T-helper 2 cell treated with Interferon-gamma antibody and Interleukin-4, amounts not matched to agents 5 μg/mL and 100 μg/mL, for 36 hours (primary cell): ENCODE results near the gene TBC1D5.
"Not testable (repeated sequence)": the region's sequence is repeated elsewhere in the genome, so short reads cannot be mapped to it uniquely, and the experiment has no call there.

Experiments used
- DNase-seq: peaks from one replicate; pipeline ENCODE4 v3.0.0; 2021; ENCODE audit warnings: low spot score
- H3K27ac Mint-ChIP-seq: one replicate; pipeline ENCODE4 v1.8.0; 2021; ENCODE audit warnings: mild to moderate bottlenecking, mixed read lengths
- H3K27me3 Mint-ChIP-seq: one replicate; pipeline ENCODE4 v1.8.0; 2021; ENCODE audit warnings: low read depth, mixed read lengths
- H3K36me3 Mint-ChIP-seq: one replicate; pipeline ENCODE4 v1.8.0; 2021; ENCODE audit warnings: low read depth, mixed read lengths
- H3K4me1 Mint-ChIP-seq: one replicate; pipeline ENCODE4 v1.8.0; 2021; ENCODE audit warnings: low read depth, mixed read lengths
- H3K4me3 Mint-ChIP-seq: one replicate; pipeline ENCODE4 v1.8.0; 2022; ENCODE audit warnings: mild to moderate bottlenecking, moderate library complexity, mixed read lengths
- H3K9me3 Mint-ChIP-seq: one replicate; pipeline ENCODE4 v1.8.0; 2021; ENCODE audit warnings: mixed read lengths

Gene TBC1D5

GRCh38 chr3:17132286-17133115, 609.9 kb downstream of the TBC1D5 start:
- Mint-ChIP-seq H3K27me3 (no peaks in the 10 kb centered on the region), H3K36me3 (peaks cover 4% of the 10 kb centered on the region), H3K9me3 (peaks cover 12% of the 10 kb centered on the region), H3K4me3 (no peak overlapping the region), H3K27ac (no peak overlapping the region), H3K4me1 (no peaks in the 10 kb centered on the region)
- no peak for DNase-seq

DNA sequence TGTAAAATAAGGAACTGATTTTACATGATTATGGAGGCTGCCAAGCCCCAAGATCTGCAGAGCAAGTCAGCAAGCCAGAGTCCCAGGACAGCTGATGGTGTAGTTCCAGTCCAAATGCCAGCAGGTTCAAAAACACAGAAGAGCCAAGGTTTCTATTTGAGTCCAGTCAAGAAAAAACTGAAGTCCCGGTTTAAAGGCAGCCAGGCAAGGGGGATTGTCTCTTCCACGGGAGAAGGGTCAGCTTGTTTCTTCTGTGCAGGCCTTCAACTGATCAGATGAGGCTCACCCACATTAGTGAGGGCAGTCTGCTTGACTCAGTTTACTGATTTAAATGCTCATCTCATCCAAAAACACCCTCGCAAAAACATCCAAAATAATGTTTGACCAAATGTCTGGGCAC, 611.5 kb downstream of the TBC1D5 start:
- peaks cover 6% of the 10 kb centered on the region for H3K36me3 Mint-ChIP-seq
- no peak for DNase-seq
- H3K27ac Mint-ChIP-seq = no peak overlapping the region
- H3K9me3 Mint-ChIP-seq = peaks cover 16% of the 10 kb centered on the region
- no peaks in the 10 kb centered on the region for H3K27me3 Mint-ChIP-seq
- H3K4me1 Mint-ChIP-seq = no peaks in the 10 kb centered on the region
- H3K4me3 Mint-ChIP-seq = no peak overlapping the region

DNA sequence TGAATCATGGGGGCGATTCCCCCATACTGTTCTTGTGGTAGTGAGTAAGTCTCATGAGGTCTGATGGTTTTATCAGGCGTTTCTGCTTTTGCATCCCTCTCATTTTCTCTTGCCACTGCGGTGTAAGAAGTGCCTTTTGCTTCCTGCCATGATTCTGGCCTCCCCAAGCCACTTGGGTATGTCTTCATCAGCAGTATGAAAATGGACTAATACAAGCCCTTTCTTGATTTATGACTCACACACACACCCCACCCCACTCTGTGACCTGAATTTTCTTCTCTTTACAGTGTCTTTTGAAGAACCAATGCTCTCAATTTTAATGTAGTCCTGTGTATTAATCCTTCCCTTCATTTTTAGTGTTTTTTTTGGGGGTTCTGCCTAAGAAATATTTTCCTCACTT, 612.9 kb downstream of the TBC1D5 start:
- H3K9me3 Mint-ChIP-seq = peaks cover 16% of the 10 kb centered on the region

GRCh38 chr3:17128671-17129070, 613.8 kb downstream of the TBC1D5 start:
- not testable (repeated sequence) for H3K27ac Mint-ChIP-seq, H3K4me1 Mint-ChIP-seq, H3K4me3 Mint-ChIP-seq, DNase-seq, H3K36me3 Mint-ChIP-seq, H3K27me3 Mint-ChIP-seq
- peaks cover 16% of the 10 kb centered on the region for H3K9me3 Mint-ChIP-seq

More for the DNA sequence above, 612.9 kb downstream of the TBC1D5 start:
- Mint-ChIP-seq H3K36me3 (peaks cover 6% of the 10 kb centered on the region), H3K4me3 (no peak overlapping the region), H3K27ac (no peak overlapping the region), H3K27me3 (no peaks in the 10 kb centered on the region), H3K4me1 (no peaks in the 10 kb centered on the region)
- no peak for DNase-seq

- Mint-ChIP-seq H3K9me3 (peaks cover 30% of the 10 kb centered on the region), H3K27ac (no peak overlapping the region), H3K36me3 (peaks cover 6% of the 10 kb centered on the region), H3K4me3 (no peak overlapping the region), H3K27me3 (no peaks in the 10 kb centered on the region), H3K4me1 (no peaks in the 10 kb centered on the region)
- DNase-seq = no peak
These were observed 616.5 kb downstream of the TBC1D5 start for GRCh38 chr3:17125738-17126442.

DNA sequence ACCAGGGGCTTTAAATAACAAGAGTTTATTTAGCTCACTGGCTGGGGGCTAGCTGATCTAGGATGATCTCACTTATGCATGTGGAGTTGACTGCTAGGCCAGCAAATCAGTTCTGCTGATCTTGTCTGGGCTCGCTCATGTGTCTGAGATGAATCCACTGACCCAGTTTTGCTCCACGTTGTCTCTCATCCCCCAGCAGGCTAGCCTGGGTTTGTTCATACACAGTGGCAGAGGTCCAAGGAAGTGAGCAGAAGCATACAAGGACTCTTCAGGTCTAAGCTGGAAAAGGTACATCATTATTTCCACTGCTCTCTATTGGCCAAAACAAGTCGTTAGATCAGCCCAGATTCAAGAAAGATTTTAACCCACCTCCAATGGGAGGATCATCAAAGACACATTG, 619.7 kb downstream of the TBC1D5 start:
- H3K27me3 Mint-ChIP-seq = no peaks in the 10 kb centered on the region
- H3K9me3 Mint-ChIP-seq = peaks cover 21% of the 10 kb centered on the region
- no peaks in the 10 kb centered on the region for H3K4me1 Mint-ChIP-seq
- peaks cover 3% of the 10 kb centered on the region for H3K36me3 Mint-ChIP-seq
- DNase-seq = no peak
- H3K27ac Mint-ChIP-seq = no peak overlapping the region
- H3K4me3 Mint-ChIP-seq = no peak overlapping the region

DNA sequence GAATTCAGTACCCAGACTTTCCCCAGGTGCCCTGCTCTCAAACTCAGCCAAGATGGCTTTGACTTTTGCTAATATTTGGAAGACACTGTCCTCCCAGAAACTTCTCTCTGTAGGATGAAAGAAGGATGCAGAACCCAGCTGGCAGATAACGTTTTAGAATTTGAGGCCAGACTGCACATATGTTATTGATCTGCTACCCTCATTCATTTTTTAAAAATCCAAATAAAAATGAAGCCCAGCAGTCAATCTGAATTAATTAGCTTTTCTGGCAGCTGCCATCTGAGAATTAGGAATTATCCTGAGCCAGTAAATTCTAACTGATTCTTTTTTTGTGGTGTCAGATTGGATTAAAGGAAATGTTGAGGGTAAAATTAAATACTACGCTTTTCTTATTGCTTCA, 621.1 kb downstream of the TBC1D5 start:
- no peaks in the 10 kb centered on the region for H3K36me3 Mint-ChIP-seq
- H3K27ac Mint-ChIP-seq = no peak overlapping the region
- no peak for DNase-seq
- H3K4me3 Mint-ChIP-seq = no peak overlapping the region
- no peaks in the 10 kb centered on the region for H3K4me1 Mint-ChIP-seq
- no peaks in the 10 kb centered on the region for H3K27me3 Mint-ChIP-seq
- peaks cover 14% of the 10 kb centered on the region for H3K9me3 Mint-ChIP-seq

- Mint-ChIP-seq H3K36me3 (no peaks in the 10 kb centered on the region), H3K4me1 (no peaks in the 10 kb centered on the region), H3K4me3 (no peak overlapping the region), H3K27me3 (no peaks in the 10 kb centered on the region), H3K27ac (no peak overlapping the region), H3K9me3 (peaks cover 14% of the 10 kb centered on the region)
- no peak for DNase-seq
These were observed 622.3 kb downstream of the TBC1D5 start for GRCh38 chr3:17120115-17120514.

DNA sequence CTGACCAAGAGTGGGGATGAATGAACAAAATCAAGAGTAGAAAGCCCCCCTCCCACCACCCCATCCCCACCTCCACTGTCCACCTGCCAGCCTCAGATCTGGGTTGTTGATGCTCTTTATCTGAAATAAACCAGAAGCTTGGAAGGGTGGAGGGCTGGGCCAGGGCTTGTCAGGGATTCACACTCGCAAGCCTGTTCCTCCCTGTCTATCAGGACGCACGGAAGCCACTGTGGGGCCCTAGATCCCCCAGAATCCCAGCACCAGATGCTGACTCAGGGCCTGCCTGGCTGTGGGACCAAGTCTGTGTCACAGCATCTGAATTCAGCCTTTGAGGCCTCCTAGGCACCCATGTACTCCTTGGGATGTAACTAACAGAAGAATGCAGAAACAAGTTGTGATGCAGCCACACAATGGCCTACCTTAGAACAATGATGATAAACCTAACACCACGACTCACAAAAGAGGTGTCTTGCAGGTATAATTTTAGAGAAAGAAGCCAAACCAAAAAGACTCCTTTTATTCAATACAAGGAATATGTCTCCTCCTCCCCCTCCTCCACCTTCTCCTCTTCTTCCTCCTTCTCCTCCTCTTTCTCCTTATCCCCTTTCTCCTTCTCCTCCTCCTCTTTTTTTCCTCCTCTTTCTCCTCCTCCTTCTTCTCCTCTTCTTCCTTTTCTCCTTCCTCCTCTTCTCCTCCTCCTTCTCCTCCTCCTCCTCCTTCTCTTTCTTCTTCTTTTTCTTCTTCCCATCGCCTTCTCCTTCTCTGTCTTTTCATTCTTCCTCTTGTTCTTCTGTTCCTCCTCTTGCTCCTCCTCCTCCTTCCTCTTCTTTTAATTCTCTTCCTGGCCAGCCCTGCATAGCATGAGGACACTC, 623.0 kb downstream of the TBC1D5 start:
- H3K4me3 Mint-ChIP-seq = no peak overlapping the region
- no peaks in the 10 kb centered on the region for H3K4me1 Mint-ChIP-seq
- H3K36me3 Mint-ChIP-seq = no peaks in the 10 kb centered on the region
- no peak for DNase-seq
- H3K9me3 Mint-ChIP-seq = peaks cover 14% of the 10 kb centered on the region
- no peak overlapping the region for H3K27ac Mint-ChIP-seq
- no peaks in the 10 kb centered on the region for H3K27me3 Mint-ChIP-seq

GRCh38 chr3:17118771-17119170, 623.7 kb downstream of the TBC1D5 start:
- no peak for DNase-seq
- Mint-ChIP-seq H3K4me3 (no peak overlapping the region), H3K27ac (no peak overlapping the region), H3K4me1 (no peaks in the 10 kb centered on the region), H3K36me3 (no peaks in the 10 kb centered on the region), H3K9me3 (peaks cover 14% of the 10 kb centered on the region), H3K27me3 (no peaks in the 10 kb centered on the region)

- Mint-ChIP-seq H3K36me3 (no peaks in the 10 kb centered on the region), H3K9me3 (no peaks in the 10 kb centered on the region), H3K4me1 (peaks cover 5% of the 10 kb centered on the region), H3K4me3 (no peak overlapping the region), H3K27me3 (no peaks in the 10 kb centered on the region), H3K27ac (no peak overlapping the region)
- no peak for DNase-seq
These were observed 626.3 kb downstream of the TBC1D5 start for GRCh38 chr3:17116007-17116600.

DNA sequence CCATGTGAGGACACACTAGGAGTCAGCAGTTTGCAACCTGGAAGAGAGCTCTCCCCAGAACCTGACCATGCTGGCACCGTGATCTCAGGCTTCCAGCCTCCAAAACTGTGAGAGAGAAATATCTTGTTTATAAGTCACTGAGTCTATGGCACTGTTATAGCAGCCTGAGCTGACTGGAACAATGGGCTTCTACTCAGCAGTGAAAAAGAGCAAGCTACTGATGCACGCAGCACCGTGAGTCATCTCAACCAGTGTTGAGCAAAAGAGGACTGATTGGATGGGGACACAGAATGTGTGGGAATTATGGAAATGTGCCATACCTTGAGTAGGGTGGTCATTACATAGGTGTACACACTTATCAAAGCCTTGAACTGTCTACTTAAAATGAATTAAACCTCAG, 627.2 kb downstream of the TBC1D5 start:
- Mint-ChIP-seq H3K27ac (no peak overlapping the region), H3K4me1 (peaks cover 5% of the 10 kb centered on the region)

DNA sequence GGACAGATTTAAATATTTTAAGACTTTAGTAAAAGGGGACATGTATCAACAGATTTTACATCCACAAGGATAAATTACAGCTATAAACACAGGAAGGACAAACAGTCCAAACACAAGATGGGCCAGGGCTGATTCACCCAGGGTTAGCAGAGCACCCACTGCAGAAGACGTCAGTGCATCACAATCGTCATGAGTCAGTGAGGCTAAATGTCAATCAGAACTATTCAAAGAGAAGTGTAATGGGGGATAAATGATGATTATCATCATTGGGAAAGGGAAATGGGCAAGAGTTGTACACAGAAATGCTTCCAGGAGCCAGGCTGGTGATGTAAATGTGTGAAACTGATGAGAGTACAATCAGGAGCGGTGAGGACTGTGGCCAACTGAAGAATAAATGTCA, 630.8 kb downstream of the TBC1D5 start:
- Mint-ChIP-seq H3K27ac (no peak overlapping the region), H3K36me3 (no peaks in the 10 kb centered on the region), H3K4me1 (peaks cover 10% of the 10 kb centered on the region), H3K4me3 (no peak overlapping the region), H3K27me3 (no peaks in the 10 kb centered on the region), H3K9me3 (peaks cover 5% of the 10 kb centered on the region)
- DNase-seq = no peak

More for the DNA sequence above, 627.2 kb downstream of the TBC1D5 start:
- no peak for DNase-seq
- Mint-ChIP-seq H3K9me3 (no peaks in the 10 kb centered on the region), H3K27me3 (no peaks in the 10 kb centered on the region), H3K36me3 (no peaks in the 10 kb centered on the region), H3K4me3 (no peak overlapping the region)
